ENCODE data around the gene DLK1. TPM values are rescaled to one million over a fixed set of nuclear protein-coding genes. Genes with fewer than 3 reads are reported as not detected.

The DLK1 gene
- total RNA-seq, 2 experiments from 2014 or later = not detected

DNA sequence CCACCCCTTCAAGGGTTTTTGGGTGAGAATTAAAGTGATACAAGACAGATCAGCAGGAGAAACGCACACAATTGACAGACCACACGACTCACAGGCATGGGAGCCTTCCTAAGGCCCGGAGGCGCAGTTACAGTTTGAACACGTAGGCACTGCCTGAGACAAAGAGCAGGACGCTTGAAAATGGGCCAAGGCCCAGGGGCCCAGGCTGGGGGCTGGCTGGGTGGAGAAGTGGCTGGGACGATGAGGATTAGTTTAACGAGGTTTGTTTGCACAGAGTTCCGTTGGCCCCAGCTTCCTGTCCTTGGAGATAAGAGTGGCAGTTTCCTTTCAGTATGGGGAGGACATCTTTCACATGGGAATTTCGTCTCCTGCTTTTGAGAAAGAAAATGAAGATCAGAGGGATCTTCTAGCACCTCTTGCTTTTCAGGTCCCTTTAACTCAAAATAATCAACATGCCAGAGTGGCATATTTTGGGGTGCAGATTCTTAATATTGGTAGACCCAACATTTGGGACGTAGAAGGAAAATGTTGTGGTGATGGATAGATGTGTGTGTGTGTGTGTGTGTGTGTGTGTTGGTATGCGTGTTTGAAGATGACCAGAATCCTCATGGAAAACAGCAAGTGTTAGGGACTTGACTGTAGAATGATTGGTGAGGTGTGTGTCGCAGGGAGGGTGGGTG, 44.6 kb downstream of the DLK1 start:
- Mint-ChIP-seq H3K4me3 (no peak overlapping the region), H3K36me3 (no peaks in the 10 kb centered on the region), H3K9me3 (ENCODE audit: low read depth) (no peaks in the 10 kb centered on the region), H3K27ac (no peak overlapping the region), H3K4me1 (no peaks in the 10 kb centered on the region), H3K27me3 (no peaks in the 10 kb centered on the region)
- ATAC-seq = no peak
- CTCF ChIA-PET = no interaction called here
- no peak for DNase-seq

DNA sequence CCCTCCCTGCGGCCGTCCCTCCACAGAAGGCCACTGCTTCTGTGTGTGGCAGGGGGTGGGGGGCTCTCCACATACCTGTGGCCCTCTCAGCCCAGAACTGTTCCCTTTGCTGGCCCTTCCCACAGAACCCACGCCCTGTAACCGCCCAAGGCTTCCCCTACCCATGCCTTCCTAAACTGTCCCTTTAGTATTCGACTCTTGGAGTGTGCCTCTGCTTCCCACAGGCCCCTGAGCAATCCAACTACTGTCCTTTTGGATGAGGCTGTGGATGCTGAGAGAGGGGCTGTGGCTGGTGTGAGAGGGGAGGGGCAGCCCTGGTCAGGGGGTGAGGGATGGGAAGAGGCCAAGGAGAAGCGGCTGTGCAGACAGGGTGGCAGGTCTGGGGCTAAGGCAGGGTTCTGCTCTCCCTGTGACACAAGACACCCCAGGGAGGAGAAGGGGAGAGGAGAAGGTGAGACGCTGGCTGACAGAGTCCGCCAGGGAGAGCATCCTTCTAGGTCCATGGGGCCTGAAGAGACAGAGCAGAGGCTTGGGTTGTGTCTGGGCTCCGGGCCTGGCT, 46.0 kb downstream of the DLK1 start:
- Mint-ChIP-seq H3K4me3 (no peak overlapping the region), H3K9me3 (ENCODE audit: low read depth) (no peaks in the 10 kb centered on the region), H3K4me1 (no peaks in the 10 kb centered on the region), H3K27me3 (no peaks in the 10 kb centered on the region), H3K36me3 (no peaks in the 10 kb centered on the region), H3K27ac (no peak overlapping the region)
- CTCF ChIA-PET = no interaction called here
- no peak for ATAC-seq
- DNase-seq = no peak

DNA sequence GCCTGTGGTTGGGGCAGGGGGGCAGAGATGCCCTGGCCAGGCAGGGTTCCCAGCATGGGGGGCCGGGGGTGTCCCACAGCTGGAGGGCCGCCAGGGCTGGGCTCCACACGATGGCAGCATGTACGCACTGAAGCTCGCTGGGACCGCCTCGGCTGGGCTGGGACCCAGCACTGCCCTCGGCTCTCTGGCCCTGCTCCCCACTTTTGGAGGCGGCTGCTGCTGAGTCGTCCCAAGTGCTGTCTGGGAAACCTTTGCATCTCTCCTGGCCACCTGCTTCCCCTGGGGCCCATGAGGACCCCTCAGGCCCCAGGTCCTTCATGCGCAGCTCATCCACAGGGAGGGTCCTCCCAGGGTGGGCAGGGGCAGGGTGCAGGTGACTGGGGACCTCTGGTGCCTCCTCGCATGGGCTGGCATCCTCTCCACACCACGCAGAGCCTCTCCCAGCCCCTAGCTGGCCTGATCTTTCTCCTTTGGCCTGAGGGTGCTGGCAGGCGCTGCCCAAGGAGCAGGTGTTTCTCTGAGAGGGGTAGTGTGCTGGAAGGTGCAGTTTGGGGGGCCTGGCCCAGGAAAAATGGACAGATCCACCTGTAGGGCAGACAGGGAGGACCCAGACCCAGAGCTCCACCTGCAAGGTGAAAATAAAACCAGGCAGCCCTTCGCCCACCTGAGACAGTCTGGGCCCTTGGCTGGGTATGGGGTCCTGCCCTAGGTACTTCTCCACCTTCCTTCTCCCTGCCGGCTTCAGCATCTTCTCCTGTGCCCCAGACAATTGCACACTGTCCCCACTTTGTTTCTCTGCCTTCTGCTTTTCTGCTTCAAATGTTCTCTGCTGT, 46.9 kb downstream of the DLK1 start:
- ATAC-seq (no peak), DNase-seq (no peak)
- H3K4me3 Mint-ChIP-seq = no peak overlapping the region
- no peaks in the 10 kb centered on the region for H3K4me1 Mint-ChIP-seq
- no peaks in the 10 kb centered on the region for H3K27me3 Mint-ChIP-seq
- no peaks in the 10 kb centered on the region for H3K36me3 Mint-ChIP-seq
- no peaks in the 10 kb centered on the region for H3K9me3 Mint-ChIP-seq (ENCODE audit: low read depth)
- no peak overlapping the region for H3K27ac Mint-ChIP-seq
- CTCF ChIA-PET = no interaction called here

DNA sequence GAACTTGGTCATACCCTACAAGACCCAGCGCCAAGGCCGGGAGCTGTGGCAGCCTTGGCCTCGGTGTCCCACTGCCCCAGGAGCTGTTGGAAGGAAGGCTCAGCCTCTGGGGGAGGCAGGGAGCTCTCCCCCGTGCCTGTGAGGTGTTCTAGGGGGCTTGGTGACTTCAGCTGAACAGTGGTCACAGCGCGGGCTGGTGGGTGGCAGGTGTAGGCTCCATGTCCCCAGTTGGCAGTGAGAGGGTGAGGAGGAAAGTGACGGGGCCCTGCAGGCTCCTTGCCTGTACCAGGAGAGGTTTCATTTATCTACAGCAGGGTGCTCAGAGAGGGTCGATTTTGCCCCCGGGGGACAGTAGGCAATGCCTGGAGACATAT, 47.5 kb downstream of the DLK1 start:
- Mint-ChIP-seq H3K4me3 (no peak overlapping the region), H3K9me3 (ENCODE audit: low read depth) (no peaks in the 10 kb centered on the region), H3K27ac (no peak overlapping the region), H3K36me3 (no peaks in the 10 kb centered on the region), H3K27me3 (no peaks in the 10 kb centered on the region), H3K4me1 (no peaks in the 10 kb centered on the region)
- DNase-seq (no peak), ATAC-seq (no peak)
- CTCF ChIA-PET = no interaction called here

DNA sequence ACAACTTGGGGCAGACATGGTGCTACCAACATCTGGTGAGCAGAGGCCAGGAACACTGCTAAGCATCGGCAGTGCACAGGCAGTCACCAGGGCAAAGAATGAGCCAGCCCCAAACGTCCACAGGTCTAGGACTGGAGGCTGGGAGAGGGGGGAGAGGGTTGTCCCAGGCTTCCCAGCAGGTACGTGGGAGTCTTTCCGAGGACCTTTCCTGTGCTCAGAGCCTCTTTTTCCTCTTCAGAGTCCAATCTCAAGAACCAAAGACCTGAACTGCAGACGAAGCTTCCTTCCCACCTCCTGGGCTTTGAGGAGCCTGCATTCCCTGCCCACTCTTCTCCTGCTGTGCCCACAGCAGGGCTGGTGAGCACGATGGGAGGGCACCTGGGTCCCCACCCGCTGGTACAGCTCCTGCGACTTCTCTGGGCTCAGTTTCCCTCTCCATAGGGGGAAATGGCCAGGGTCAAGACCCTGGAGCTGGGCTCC, 48.7 kb downstream of the DLK1 start:
- Mint-ChIP-seq H3K27ac (no peak overlapping the region), H3K9me3 (ENCODE audit: low read depth) (no peaks in the 10 kb centered on the region), H3K4me3 (no peak overlapping the region), H3K36me3 (no peaks in the 10 kb centered on the region), H3K4me1 (no peaks in the 10 kb centered on the region), H3K27me3 (no peaks in the 10 kb centered on the region)
- CTCF ChIA-PET = no interaction called here
- DNase-seq = no peak
- no peak for ATAC-seq

DNA sequence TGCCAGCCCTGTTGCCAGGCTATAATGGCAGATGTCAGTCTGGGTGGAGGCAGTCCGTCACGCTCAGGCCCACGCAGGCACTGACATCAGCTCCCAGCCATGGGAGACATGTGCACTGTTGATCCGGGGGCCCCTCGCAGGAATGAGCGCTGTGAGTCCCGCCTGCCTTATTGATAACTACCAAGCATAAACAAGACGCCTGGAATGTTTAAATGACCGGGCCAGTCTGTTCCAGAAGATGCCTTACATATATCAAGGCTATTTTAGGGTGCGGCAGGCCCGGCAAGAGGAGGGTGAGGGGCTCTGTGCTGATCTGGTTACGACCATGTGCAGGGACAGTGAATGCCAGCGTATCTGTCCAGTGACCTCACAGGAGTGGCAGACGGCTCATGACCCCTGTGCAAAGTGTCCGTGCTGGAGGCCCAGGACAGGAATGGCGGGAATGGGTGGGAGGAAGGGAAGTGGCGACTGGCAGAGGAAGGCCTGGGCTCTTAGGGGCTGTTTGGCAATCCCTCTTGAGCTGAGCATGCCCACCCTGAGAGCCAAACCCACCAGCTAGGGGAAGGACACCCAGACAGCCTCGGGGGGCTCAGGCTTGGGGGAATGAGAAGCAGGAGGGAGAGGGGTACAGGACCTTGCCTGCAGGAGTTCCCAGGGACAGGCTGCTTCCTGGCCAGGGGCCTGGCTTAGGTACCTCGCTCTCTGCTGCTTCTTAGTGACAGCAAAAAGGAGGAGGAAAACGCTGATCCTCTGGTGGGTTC, 49.3 kb downstream of the DLK1 start:
- no peaks in the 10 kb centered on the region for H3K4me1 Mint-ChIP-seq
- no peaks in the 10 kb centered on the region for H3K27me3 Mint-ChIP-seq
- CTCF ChIA-PET = no interaction called here
- DNase-seq = peak; percentile 34
- H3K36me3 Mint-ChIP-seq = no peaks in the 10 kb centered on the region
- H3K4me3 Mint-ChIP-seq = no peak overlapping the region
- no peak overlapping the region for H3K27ac Mint-ChIP-seq
- ATAC-seq = no peak
- no peaks in the 10 kb centered on the region for H3K9me3 Mint-ChIP-seq (ENCODE audit: low read depth)

DNA sequence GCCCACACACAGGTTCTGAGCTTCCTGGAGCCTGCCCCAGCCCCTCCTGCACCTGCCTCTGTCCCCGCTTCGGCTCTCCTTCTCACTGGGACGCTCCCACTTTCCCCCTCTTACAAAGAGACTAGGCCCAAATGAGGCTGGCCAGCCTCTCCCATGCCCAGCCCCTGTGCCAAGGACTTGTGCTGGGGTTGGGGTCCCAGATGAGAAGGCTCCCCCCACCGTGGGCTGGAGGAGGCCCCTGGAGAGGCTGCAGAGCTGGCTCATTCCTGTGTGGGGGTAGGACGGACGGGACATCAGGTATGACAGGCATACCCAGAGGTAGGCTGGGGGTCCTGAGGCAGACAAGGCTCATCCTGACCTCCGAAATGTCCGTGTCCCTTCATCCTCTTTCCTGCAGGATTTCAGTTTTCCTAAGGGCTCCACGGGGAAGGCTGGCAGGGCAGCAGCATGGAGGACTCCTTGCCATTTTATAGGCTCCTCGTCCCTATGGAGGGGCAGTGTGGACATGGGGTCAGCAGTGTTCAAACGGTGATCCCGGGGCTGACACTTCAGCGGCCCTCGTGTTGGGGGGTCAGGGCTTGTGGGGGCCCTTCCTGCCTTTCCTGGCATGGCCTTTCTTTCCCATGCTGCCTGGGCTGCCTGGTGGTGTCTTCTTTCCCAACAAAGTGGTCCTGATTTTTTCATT, 50.1 kb downstream of the DLK1 start:
- H3K36me3 Mint-ChIP-seq = no peaks in the 10 kb centered on the region
- no peak for DNase-seq
- H3K27ac Mint-ChIP-seq = no peak overlapping the region
- ATAC-seq = no peak
- H3K9me3 Mint-ChIP-seq (ENCODE audit: low read depth) = no peaks in the 10 kb centered on the region
- CTCF ChIA-PET = no interaction called here
- H3K4me3 Mint-ChIP-seq = no peak overlapping the region
- no peaks in the 10 kb centered on the region for H3K27me3 Mint-ChIP-seq
- no peaks in the 10 kb centered on the region for H3K4me1 Mint-ChIP-seq

DNA sequence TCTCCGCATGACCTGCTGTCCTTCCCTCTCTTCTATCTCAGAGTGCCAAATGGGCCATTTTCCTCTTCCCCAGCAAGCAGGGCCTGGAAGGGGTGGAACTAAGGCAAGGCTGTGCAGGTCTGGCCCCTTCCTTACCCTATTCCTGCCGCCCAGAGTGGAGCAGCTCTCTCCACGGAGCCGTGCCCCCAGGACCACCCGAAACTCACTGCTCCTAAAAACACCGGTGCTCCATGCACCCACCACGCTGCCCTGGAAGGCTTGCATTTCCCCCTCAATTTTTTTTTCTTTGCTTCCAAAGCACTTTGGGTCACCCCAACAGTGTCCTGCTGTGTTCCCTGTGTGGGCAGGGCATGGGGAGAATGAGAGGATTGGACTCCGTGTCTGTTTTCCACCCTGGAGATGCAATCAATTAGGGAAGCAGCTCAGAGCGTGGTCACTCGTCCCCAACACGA, 50.7 kb downstream of the DLK1 start:
- no peak overlapping the region for H3K4me3 Mint-ChIP-seq
- CTCF ChIA-PET = no interaction called here
- no peak for ATAC-seq
- no peaks in the 10 kb centered on the region for H3K27me3 Mint-ChIP-seq
- DNase-seq = no peak
- H3K9me3 Mint-ChIP-seq (ENCODE audit: low read depth) = no peaks in the 10 kb centered on the region
- no peak overlapping the region for H3K27ac Mint-ChIP-seq
- no peaks in the 10 kb centered on the region for H3K4me1 Mint-ChIP-seq
- no peaks in the 10 kb centered on the region for H3K36me3 Mint-ChIP-seq

DNA sequence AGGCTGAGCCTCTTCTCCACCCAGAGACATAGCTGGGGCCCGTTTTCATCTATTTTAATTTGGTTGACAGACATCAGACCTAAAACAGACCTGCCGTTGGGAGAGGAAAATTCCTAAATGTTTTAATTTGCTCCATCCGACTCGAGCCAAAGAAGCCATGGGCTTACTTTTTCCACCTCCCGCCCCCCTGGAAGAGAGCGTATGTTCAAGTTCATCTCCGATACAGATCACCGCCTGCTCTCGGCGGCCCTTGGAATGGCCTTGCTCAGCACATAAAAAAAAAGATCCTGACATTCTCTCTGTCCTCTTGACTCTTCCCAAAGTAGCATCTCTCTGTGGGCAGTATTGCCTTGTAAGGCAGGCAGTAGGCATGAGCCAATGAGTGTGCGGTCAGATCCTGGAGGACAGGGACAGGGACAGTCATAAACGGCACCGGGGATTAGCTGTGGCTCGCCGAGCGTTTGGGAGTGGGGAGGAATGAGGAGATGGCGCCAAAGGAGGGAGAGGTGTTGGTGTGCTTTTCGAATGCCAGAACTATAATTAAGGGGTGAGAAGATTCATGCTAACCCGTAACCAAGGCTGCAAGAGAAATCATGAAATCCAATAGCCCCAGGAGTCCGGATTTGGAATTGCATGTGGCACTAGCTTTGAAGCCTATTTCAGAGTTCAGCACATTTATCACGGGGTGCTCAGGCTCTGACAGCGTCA, 51.3 kb downstream of the DLK1 start:
- H3K27ac Mint-ChIP-seq = no peak overlapping the region
- H3K27me3 Mint-ChIP-seq = no peaks in the 10 kb centered on the region
- CTCF ChIA-PET = no interaction called here
- no peaks in the 10 kb centered on the region for H3K9me3 Mint-ChIP-seq (ENCODE audit: low read depth)
- no peak for ATAC-seq
- no peaks in the 10 kb centered on the region for H3K36me3 Mint-ChIP-seq
- H3K4me3 Mint-ChIP-seq = no peak overlapping the region
- no peaks in the 10 kb centered on the region for H3K4me1 Mint-ChIP-seq
- DNase-seq = no peak

DNA sequence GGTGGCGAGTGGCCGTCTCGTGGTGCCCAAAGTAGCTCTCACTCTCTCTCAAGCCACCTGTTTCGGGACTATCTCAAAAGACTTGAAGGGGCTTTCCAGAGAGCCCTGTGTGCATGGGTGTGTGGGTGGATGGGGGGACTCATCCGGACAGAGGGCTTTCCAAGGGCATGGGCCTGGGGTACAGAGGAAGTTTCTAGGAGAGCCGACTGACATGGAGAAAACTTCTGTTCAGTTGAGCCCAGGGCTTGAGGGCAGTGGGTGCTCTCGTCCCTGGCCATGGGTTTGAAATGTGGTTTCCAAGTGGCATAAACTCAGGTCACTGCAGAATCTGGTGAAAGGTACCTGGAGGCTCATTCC, 51.8 kb downstream of the DLK1 start:
- CTCF ChIA-PET = no interaction called here

DNA sequence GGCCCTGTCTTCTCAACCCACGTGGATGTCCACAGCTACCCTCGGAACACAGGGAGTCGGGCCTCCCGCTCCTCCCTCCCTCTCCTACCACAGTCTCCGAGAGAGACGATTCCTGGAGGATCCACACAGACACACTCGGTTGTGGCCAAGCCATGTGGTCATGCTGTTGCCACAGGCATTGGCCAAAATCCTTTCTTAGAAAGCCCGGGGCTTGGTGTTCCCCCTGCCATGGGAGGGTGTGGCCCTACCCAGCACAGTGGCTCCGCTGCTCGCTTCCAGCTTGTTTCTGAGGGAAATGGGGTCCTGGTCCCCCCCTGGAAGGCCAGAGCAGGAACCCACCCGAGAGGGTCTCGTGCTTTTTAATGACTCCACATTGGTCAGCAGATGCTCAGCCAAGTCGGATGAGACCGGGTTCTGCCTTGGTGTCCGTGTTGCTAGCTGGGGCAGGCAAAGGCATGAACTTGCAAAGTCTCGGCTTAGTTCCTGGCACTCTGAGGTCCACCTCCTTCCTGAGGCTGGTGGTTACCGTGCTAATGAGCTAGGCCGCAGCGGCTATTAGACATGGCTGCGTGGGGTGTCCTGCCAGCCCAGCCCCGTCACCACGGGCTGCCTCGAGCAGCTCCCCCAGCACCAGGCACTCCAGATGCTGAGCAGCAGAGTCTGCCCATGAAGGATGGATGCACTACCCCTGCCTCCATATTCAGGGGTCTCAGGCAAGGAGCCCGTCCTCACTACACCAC, 52.4 kb downstream of the DLK1 start:
- CTCF ChIA-PET = no interaction called here
- ATAC-seq = no peak
- Mint-ChIP-seq H3K4me1 (no peaks in the 10 kb centered on the region), H3K27ac (no peak overlapping the region), H3K27me3 (no peaks in the 10 kb centered on the region), H3K36me3 (no peaks in the 10 kb centered on the region), H3K9me3 (ENCODE audit: low read depth) (no peaks in the 10 kb centered on the region), H3K4me3 (no peak overlapping the region)
- no peak for DNase-seq

More for the DNA sequence above, 51.8 kb downstream of the DLK1 start:
- Mint-ChIP-seq H3K4me1 (no peaks in the 10 kb centered on the region), H3K27ac (no peak overlapping the region), H3K4me3 (no peak overlapping the region), H3K27me3 (no peaks in the 10 kb centered on the region), H3K36me3 (no peaks in the 10 kb centered on the region), H3K9me3 (ENCODE audit: low read depth) (no peaks in the 10 kb centered on the region)
- ATAC-seq = no peak
- DNase-seq = no peak

DNA sequence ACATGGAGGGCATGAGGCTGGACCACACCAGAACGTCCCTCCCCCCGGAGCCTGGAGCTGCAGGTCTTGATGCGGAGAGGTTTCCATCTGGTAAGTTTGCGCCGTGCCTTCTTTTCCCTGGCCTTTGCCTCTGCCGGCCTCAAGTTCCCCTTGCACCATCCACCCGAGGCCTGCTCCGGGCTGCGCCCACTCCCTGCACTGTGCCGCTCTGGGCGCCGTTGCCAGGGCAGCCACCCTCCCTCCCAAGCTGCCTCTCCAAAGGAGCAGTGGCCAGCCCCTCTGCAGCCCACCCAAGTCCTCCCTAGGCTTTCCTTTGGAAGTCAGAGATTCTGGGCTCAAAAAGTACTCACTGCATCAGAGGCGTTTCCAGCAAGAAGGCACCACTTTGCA, 53.0 kb downstream of the DLK1 start:
- Mint-ChIP-seq H3K27ac (no peak overlapping the region), H3K4me3 (no peak overlapping the region), H3K36me3 (no peaks in the 10 kb centered on the region), H3K4me1 (no peaks in the 10 kb centered on the region), H3K27me3 (no peaks in the 10 kb centered on the region), H3K9me3 (ENCODE audit: low read depth) (no peaks in the 10 kb centered on the region)
- CTCF ChIA-PET = no interaction called here
- no peak for DNase-seq
- no peak for ATAC-seq

Data from activated CD8-positive, alpha-beta memory T cell treated with anti-CD3 and anti-CD28 coated beads, Interleukin-2, amount 10 ng/mL, durations not matched to agents 7 days and 5 days (primary cell).